Measurements from ENCODE around the gene XPNPEP1.

XPNPEP1 gene

GRCh38 chr10:109861081-109861480 lies 62.2 kb downstream of the XPNPEP1 start:
- no peak for DNase-seq

GRCh38 chr10:109859221-109859620 lies 64.1 kb downstream of the XPNPEP1 start:
- DNase-seq: no peak

GRCh38 chr10:109855746-109856145 lies 67.6 kb downstream of the XPNPEP1 start:
- no peak for DNase-seq

- DNase-seq: no peak
These were observed 69.4 kb downstream of the XPNPEP1 start for GRCh38 chr10:109853921-109854320.

GRCh38 chr10:109852475-109853037 lies 70.8 kb downstream of the XPNPEP1 start:
- peak; percentile 87 for DNase-seq

- no peak for DNase-seq
These were observed 71.5 kb downstream of the XPNPEP1 start for GRCh38 chr10:109851616-109852474.

GRCh38 chr10:109846832-109847231 lies 76.5 kb downstream of the XPNPEP1 start:
- DNase-seq: no peak

GRCh38 chr10:109845308-109845707 lies 78.0 kb downstream of the XPNPEP1 start:
- DNase-seq: no peak

- no peak for DNase-seq
These were observed 84.6 kb downstream of the XPNPEP1 start for GRCh38 chr10:109838592-109839244.

GRCh38 chr10:109837384-109837783 lies 85.9 kb downstream of the XPNPEP1 start:
- no peak for DNase-seq

GRCh38 chr10:109835257-109835656 lies 88.1 kb downstream of the XPNPEP1 start:
- DNase-seq: no peak

GRCh38 chr10:109831846-109832245 lies 91.5 kb downstream of the XPNPEP1 start:
- DNase-seq: no peak

GRCh38 chr10:109824206-109824605 lies 99.1 kb downstream of the XPNPEP1 start:
- no peak for DNase-seq

- no peak for DNase-seq
These were observed 100.1 kb downstream of the XPNPEP1 start for GRCh38 chr10:109823196-109823595.

GRCh38 chr10:109821672-109822071 lies 101.6 kb downstream of the XPNPEP1 start:
- no peak for DNase-seq

GRCh38 chr10:109820620-109821405 lies 102.5 kb downstream of the XPNPEP1 start:
- no peak for DNase-seq

- no peak for DNase-seq
These were observed 103.5 kb downstream of the XPNPEP1 start for GRCh38 chr10:109819807-109820206.
